ENCODE results near the gene AKT3.

The AKT3 gene

DNA sequence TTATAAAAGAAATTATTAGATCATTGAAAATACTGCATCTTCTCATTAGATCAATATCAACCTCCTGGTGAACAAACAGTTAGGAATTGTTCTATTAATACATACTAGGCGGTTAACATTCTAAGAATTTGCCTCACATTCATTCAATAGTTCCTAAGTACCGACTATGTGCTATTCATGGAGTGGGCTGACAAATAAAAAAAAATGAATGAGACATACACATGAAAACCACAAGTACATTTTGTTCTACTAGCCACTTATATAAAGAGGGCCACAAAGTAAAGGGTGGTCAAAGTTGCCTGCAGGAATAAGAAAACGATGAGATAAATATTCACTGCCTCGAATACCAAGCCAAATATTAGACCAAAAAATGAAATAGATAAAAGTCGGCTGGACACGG is 299.8 kb downstream of the AKT3 start:
- no peak overlapping the region for H3K4me3 ChIP-seq (ENCODE audit: low read depth, low read length)
- TF ChIP-seq, protein P1, sequence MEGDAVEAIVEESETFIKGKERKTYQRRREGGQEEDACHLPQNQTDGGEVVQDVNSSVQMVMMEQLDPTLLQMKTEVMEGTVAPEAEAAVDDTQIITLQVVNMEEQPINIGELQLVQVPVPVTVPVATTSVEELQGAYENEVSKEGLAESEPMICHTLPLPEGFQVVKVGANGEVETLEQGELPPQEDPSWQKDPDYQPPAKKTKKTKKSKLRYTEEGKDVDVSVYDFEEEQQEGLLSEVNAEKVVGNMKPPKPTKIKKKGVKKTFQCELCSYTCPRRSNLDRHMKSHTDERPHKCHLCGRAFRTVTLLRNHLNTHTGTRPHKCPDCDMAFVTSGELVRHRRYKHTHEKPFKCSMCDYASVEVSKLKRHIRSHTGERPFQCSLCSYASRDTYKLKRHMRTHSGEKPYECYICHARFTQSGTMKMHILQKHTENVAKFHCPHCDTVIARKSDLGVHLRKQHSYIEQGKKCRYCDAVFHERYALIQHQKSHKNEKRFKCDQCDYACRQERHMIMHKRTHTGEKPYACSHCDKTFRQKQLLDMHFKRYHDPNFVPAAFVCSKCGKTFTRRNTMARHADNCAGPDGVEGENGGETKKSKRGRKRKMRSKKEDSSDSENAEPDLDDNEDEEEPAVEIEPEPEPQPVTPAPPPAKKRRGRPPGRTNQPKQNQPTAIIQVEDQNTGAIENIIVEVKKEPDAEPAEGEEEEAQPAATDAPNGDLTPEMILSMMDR (IDR thresholded peaks at IDR 0.05; ENCODE audit: insufficient read depth, low read depth, low read length, missing control alignments), result no peak
- no peak for DNase-seq (ENCODE audit: low read depth)

GRCh38 chr1:243549791-243550190 is 300.3 kb downstream of the AKT3 start:
- no peak overlapping the region for H3K4me3 ChIP-seq (ENCODE audit: low read depth, low read length)
- DNase-seq (ENCODE audit: low read depth), result no peak
- TF ChIP-seq, protein P1 (IDR thresholded peaks at IDR 0.05; ENCODE audit: insufficient read depth, low read depth, low read length, missing control alignments), result no peak

DNA sequence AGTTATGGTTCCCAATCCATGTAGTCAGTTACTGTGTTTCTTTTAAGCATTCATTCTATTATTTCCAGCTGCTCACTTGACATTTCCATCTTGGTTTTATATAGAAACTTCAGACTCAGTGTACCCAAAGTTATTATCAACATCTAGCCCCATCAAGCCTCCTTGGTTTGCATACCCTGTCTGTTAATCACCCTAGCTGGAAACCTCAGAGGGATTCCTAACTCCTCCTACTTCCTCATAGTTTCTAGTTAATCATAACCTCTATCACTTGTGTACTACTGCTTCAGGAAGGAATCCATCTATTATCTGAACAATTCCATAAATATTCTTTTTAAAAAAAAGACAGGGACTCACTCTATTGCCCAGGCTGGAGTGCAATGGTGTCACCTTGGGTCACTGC is 300.9 kb downstream of the AKT3 start:
- no peak overlapping the region for H3K4me3 ChIP-seq (ENCODE audit: low read depth, low read length)
- no peak for DNase-seq (ENCODE audit: low read depth)
- TF ChIP-seq, protein P1 (IDR thresholded peaks at IDR 0.05; ENCODE audit: insufficient read depth, low read depth, low read length, missing control alignments), result no peak

DNA sequence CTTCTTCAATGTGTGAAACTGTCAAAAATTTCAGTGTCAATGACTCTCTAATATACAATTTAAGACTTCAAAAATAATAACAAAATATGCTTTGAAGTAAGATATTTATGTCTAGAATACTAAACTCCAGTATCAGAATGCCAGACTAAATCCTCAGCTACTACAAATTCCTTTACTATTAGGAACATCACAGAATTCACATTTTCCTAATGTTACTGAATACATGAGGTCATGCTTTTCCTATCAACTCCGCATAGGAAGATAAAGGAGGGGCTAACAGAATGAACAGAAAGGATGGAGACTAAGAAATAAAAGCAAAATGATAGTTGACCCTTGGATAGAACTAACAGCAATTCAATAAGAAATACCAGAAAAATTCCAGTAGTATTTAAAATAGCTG is 301.5 kb downstream of the AKT3 start:
- TF ChIP-seq, protein P1 (IDR thresholded peaks at IDR 0.05; ENCODE audit: insufficient read depth, low read depth, low read length, missing control alignments), result no peak
- no peak overlapping the region for H3K4me3 ChIP-seq (ENCODE audit: low read depth, low read length)
- DNase-seq (ENCODE audit: low read depth), result no peak

DNA sequence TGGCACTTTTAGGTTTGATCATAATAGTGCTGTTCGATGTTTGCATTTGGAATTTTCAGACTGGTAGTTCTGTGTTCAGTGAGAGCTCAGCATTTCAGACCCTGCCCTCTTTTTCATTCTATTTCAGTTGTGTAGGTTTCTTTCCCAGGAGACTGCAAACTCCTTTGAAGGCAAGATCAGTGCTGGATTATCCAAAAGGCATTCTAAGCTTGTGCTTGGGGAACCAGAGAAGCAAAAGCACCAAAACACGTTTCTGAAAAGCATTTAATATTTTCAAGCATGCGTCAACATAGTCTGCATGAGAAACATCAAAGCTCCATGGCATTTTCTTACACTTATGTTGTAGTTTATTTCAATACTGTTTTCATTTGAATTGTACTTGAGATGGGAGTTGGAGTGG is 302.2 kb downstream of the AKT3 start:
- no peak for DNase-seq (ENCODE audit: low read depth)
- TF ChIP-seq, protein P1 (IDR thresholded peaks at IDR 0.05; ENCODE audit: insufficient read depth, low read depth, low read length, missing control alignments), result no peak
- H3K4me3 ChIP-seq (ENCODE audit: low read depth, low read length), result no peak overlapping the region

- H3K4me3 ChIP-seq (ENCODE audit: low read depth, low read length), result no peak overlapping the region
- TF ChIP-seq, protein P1 (IDR thresholded peaks at IDR 0.05; ENCODE audit: insufficient read depth, low read depth, low read length, missing control alignments), result no peak
- no peak for DNase-seq (ENCODE audit: low read depth)
These were observed 303.6 kb downstream of the AKT3 start for GRCh38 chr1:243546457-243546856.

GRCh38 chr1:243543501-243543900 is 306.5 kb downstream of the AKT3 start:
- no peak for DNase-seq (ENCODE audit: low read depth)
- no peak overlapping the region for H3K4me3 ChIP-seq (ENCODE audit: low read depth, low read length)
- TF ChIP-seq, protein P1 (IDR thresholded peaks at IDR 0.05; ENCODE audit: insufficient read depth, low read depth, low read length, missing control alignments), result no peak
